Thyroid gland (tissue), 4 donors: ENCODE measurements around the gene TLR5.

ENCODE experiments used
- POLR2A ChIP-seq, 2 donors: fragments of 450-650 bp; IDR thresholded peaks; one replicate each; pipeline ENCODE4 v1.6.1; 2017; ENCODE audit warnings: antibody characterized with exemption in 2 of 2, mild to moderate bottlenecking in 2 of 2, moderate library complexity in 1 of 2
- TF ChIP-seq, protein P1 (sequence below), 6 experiments: fragments of 200-600 bp in 3 of 6; fragments of 450-650 bp in 3 of 6; sonication (generic) in 3 of 6; IDR thresholded peaks; one replicate each; pipeline ENCODE4 v1.5.1; 2016 to 2019; ENCODE audit warnings: antibody characterized with exemption in 6 of 6, mild to moderate bottlenecking in 2 of 6, inconsistent platforms in 1 of 6, moderate library complexity in 1 of 6

DNA sequence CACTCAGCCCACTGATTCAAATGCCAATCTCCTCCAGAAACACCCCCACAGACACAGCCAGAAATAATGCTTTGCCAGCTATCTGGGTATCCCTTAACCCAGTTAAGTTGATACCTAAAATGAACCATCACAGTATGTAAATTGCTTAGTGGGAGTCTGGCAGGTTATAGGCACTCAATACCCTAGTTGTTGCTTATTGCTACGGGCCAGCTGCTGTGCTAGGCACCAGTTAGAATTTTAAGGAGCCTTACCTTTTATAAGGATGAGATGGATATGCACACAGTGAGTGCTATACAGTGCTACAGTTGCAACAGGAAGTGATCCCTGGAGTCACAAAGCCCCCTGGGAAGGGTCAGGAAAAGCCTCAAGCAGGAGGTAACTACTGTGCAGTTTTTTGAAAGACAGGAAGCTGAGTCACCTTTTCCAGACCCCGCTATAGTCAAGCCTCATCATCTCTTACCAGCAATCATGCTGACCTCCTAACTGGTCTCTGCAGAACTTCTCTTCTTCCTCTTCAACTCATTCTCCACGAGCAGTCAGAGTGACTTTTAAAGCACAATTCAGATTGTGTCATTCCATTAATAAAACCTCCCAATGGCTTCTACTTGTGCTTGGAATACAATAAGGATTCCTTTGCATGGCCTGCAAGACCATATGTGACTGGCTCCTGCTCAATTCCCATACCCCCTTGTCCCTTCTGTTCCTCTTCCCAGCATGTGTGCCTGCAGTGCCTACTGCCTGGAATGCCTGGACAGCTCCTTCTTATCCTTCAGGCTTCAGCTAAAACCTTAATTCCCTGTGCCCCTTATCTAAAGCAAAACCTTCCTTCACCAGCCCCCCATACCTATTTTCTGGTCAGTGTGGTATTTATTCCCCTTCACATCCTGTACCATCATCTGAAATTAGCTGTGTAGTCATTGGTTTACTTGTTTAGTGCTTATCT lies 10.4 kb upstream of the TLR5 start:
- TF ChIP-seq, protein P1, sequence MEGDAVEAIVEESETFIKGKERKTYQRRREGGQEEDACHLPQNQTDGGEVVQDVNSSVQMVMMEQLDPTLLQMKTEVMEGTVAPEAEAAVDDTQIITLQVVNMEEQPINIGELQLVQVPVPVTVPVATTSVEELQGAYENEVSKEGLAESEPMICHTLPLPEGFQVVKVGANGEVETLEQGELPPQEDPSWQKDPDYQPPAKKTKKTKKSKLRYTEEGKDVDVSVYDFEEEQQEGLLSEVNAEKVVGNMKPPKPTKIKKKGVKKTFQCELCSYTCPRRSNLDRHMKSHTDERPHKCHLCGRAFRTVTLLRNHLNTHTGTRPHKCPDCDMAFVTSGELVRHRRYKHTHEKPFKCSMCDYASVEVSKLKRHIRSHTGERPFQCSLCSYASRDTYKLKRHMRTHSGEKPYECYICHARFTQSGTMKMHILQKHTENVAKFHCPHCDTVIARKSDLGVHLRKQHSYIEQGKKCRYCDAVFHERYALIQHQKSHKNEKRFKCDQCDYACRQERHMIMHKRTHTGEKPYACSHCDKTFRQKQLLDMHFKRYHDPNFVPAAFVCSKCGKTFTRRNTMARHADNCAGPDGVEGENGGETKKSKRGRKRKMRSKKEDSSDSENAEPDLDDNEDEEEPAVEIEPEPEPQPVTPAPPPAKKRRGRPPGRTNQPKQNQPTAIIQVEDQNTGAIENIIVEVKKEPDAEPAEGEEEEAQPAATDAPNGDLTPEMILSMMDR (IDR thresholded peaks at IDR 0.05): no peak
- TF ChIP-seq POLR2A (IDR thresholded peaks at IDR 0.05): no peak
